SK-N-SH (cell line): ENCODE results near the gene PTPN20.

Source experiments
- CHD2 ChIP-seq: fragments of 150-350 bp; IDR thresholded peaks from 2 replicates; pipeline ENCODE4 v1.6.1; 2018; ENCODE audit warnings: low read length; ENCODE audit not compliant: partially characterized antibody
- EP300 ChIP-seq, 2 experiments: IDR thresholded peaks; 2 replicates each; pipeline versions ENCODE4 v1.4.0 to v1.6.1; 2012; ENCODE audit warnings: borderline replicate concordance in 1 of 2, low read depth in 1 of 2, low read length in 1 of 2
- EZH2phosphoT487 ChIP-seq: fragments of 200-600 bp; sonication (generic); IDR thresholded peaks from 2 replicates; pipeline ENCODE4 v1.6.1; 2017; ENCODE audit warnings: low read depth, mixed run types, mild to moderate bottlenecking, antibody characterized with exemption, moderate library complexity, borderline replicate concordance
- MAX ChIP-seq: IDR thresholded peaks from 2 replicates; pipeline ENCODE4 v1.4.0; 2012; ENCODE audit warnings: low read depth
- POLR2AphosphoS5 ChIP-seq: IDR thresholded peaks from 2 replicates; pipeline ENCODE4 v1.6.1; 2012; ENCODE audit warnings: low read depth, low read length
- RFX5 ChIP-seq: IDR thresholded peaks from 2 replicates; pipeline ENCODE4 v1.6.1; 2012; ENCODE audit warnings: mild to moderate bottlenecking, improper control_type of control experiment, low read length
- TEAD4 ChIP-seq: IDR thresholded peaks from 2 replicates; pipeline ENCODE4 v1.4.0; 2012; ENCODE audit warnings: mild to moderate bottlenecking, borderline replicate concordance; ENCODE audit not compliant: insufficient read depth
- USF1 ChIP-seq: IDR thresholded peaks from 2 replicates; pipeline ENCODE4 v1.4.0; 2012; ENCODE audit warnings: low read depth, borderline replicate concordance
- TF ChIP-seq, protein P1 (sequence below): fragments of 200-600 bp; sonication (generic); IDR thresholded peaks from 2 replicates; pipeline ENCODE4 v1.6.1; 2017; ENCODE audit warnings: antibody characterized with exemption, mild to moderate bottlenecking, moderate library complexity
- TF ChIP-seq, protein P2 (sequence below): IDR thresholded peaks from 2 replicates; pipeline ENCODE4 v1.6.1; 2012; ENCODE audit warnings: mild to moderate bottlenecking, low read depth, low read length, moderate library complexity
- TF ChIP-seq, protein P3 (sequence below): fragments of 150-350 bp; IDR thresholded peaks from 2 replicates; pipeline ENCODE4 v1.6.1; 2017; ENCODE audit warnings: antibody characterized with exemption, low read length, low read depth, borderline replicate concordance

GRCh38 chr10:47023237-47024045, 112.2 kb downstream of the PTPN20 start:
- TF ChIP-seq USF1 (no peak), EZH2phosphoT487 (no peak), EP300 (IDR thresholded peaks at IDR 0.05; ENCODE audit: borderline replicate concordance in 1 of 2, low read depth in 1 of 2, low read length in 1 of 2) (peak in 1 of 2 experiments; percentile 33; a peak in 1 of 4 replicates), RFX5 (no peak), MAX (no peak), TEAD4 (no peak), CHD2 (no peak), POLR2AphosphoS5 (no peak)
- TF ChIP-seq, protein P1, sequence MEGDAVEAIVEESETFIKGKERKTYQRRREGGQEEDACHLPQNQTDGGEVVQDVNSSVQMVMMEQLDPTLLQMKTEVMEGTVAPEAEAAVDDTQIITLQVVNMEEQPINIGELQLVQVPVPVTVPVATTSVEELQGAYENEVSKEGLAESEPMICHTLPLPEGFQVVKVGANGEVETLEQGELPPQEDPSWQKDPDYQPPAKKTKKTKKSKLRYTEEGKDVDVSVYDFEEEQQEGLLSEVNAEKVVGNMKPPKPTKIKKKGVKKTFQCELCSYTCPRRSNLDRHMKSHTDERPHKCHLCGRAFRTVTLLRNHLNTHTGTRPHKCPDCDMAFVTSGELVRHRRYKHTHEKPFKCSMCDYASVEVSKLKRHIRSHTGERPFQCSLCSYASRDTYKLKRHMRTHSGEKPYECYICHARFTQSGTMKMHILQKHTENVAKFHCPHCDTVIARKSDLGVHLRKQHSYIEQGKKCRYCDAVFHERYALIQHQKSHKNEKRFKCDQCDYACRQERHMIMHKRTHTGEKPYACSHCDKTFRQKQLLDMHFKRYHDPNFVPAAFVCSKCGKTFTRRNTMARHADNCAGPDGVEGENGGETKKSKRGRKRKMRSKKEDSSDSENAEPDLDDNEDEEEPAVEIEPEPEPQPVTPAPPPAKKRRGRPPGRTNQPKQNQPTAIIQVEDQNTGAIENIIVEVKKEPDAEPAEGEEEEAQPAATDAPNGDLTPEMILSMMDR = no peak
- TF ChIP-seq, protein P2, sequence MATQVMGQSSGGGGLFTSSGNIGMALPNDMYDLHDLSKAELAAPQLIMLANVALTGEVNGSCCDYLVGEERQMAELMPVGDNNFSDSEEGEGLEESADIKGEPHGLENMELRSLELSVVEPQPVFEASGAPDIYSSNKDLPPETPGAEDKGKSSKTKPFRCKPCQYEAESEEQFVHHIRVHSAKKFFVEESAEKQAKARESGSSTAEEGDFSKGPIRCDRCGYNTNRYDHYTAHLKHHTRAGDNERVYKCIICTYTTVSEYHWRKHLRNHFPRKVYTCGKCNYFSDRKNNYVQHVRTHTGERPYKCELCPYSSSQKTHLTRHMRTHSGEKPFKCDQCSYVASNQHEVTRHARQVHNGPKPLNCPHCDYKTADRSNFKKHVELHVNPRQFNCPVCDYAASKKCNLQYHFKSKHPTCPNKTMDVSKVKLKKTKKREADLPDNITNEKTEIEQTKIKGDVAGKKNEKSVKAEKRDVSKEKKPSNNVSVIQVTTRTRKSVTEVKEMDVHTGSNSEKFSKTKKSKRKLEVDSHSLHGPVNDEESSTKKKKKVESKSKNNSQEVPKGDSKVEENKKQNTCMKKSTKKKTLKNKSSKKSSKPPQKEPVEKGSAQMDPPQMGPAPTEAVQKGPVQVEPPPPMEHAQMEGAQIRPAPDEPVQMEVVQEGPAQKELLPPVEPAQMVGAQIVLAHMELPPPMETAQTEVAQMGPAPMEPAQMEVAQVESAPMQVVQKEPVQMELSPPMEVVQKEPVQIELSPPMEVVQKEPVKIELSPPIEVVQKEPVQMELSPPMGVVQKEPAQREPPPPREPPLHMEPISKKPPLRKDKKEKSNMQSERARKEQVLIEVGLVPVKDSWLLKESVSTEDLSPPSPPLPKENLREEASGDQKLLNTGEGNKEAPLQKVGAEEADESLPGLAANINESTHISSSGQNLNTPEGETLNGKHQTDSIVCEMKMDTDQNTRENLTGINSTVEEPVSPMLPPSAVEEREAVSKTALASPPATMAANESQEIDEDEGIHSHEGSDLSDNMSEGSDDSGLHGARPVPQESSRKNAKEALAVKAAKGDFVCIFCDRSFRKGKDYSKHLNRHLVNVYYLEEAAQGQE = no peak
- TF ChIP-seq, protein P3, sequence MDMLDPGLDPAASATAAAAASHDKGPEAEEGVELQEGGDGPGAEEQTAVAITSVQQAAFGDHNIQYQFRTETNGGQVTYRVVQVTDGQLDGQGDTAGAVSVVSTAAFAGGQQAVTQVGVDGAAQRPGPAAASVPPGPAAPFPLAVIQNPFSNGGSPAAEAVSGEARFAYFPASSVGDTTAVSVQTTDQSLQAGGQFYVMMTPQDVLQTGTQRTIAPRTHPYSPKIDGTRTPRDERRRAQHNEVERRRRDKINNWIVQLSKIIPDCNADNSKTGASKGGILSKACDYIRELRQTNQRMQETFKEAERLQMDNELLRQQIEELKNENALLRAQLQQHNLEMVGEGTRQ = no peak
